HL-60/S4 (cell line): Measurements from ENCODE around the gene CYTH4.

ENCODE experiments used
- in situ Hi-C: fragments of 300-500 bp; cut with MboI; formaldehyde crosslinking; loops from 2 replicates; pipeline ENCODE4 v1.14.3; 2022; ENCODE audit warnings: low sequenced_read_pairs

The CYTH4 gene

GRCh38 chr22:37267661-37268413 is 14.5 kb upstream of the CYTH4 start:
- in situ Hi-C loops: loop anchor here (5.0 kb wide), 1 partner anchor 44 kb away; no protein-coding TSS in a partner anchor

GRCh38 chr22:37269936-37270678 is 12.2 kb upstream of the CYTH4 start:
- in situ Hi-C loops: loop anchor here (5.0 kb wide), 1 partner anchor 42 kb away; no protein-coding TSS in a partner anchor

GRCh38 chr22:37270928-37271650 is 11.2 kb upstream of the CYTH4 start:
- in situ Hi-C loops: no loop called here

- in situ Hi-C loops: no loop called here
Observed at GRCh38 chr22:37273126-37273845, 9.0 kb upstream of the CYTH4 start.

GRCh38 chr22:37273846-37274225 is 8.5 kb upstream of the CYTH4 start:
- in situ Hi-C loops: no loop called here

- in situ Hi-C loops: no loop called here
Observed at GRCh38 chr22:37274380-37274862, 7.9 kb upstream of the CYTH4 start.

GRCh38 chr22:37275134-37275533 is 7.2 kb upstream of the CYTH4 start:
- in situ Hi-C loops: no loop called here

- in situ Hi-C loops: no loop called here
Observed at GRCh38 chr22:37275622-37276021, 6.7 kb upstream of the CYTH4 start.

- in situ Hi-C loops: no loop called here
Observed at GRCh38 chr22:37276776-37277175, 5.5 kb upstream of the CYTH4 start.

GRCh38 chr22:37277384-37277783 is 4.9 kb upstream of the CYTH4 start:
- in situ Hi-C loops: no loop called here

- in situ Hi-C loops: no loop called here
Observed at GRCh38 chr22:37278261-37278660, 4.0 kb upstream of the CYTH4 start.

- in situ Hi-C loops: no loop called here
Observed at GRCh38 chr22:37279331-37280181, 2.8 kb upstream of the CYTH4 start.

- in situ Hi-C loops: no loop called here
Observed at GRCh38 chr22:37280718-37281117, 1.6 kb upstream of the CYTH4 start.

- in situ Hi-C loops: no loop called here
Observed at GRCh38 chr22:37281195-37281594, 1.1 kb upstream of the CYTH4 start.

- in situ Hi-C loops: no loop called here
Observed at GRCh38 chr22:37281646-37282384, 493 bp upstream of the CYTH4 start.

GRCh38 chr22:37283393-37283937 is 1.2 kb downstream of the CYTH4 start:
- in situ Hi-C loops: no loop called here

- in situ Hi-C loops: no loop called here
Observed at GRCh38 chr22:37284126-37284804, 2.0 kb downstream of the CYTH4 start.

- in situ Hi-C loops: no loop called here
Observed at GRCh38 chr22:37284805-37285355, 2.6 kb downstream of the CYTH4 start.
